Neural cell (in vitro differentiated cells): ENCODE results near the gene RYR3. TPM values are rescaled to one million over a fixed set of nuclear protein-coding genes. Genes with fewer than 3 reads are reported as not detected.
A peak's percentile ranks its signal among the peaks of the same experiment; 100 is the strongest.

Experiments
- H2AFZ ChIP-seq: fragments of 200-600, 300-800 bp; sonication (generic), shearing (Covaris generic); 2 replicates; pipeline ENCODE4 v1.6.0; 2014; ENCODE audit warnings: low read depth, mild to moderate bottlenecking, antibody characterized with exemption, low read length, moderate library complexity
- H3F3A ChIP-seq: fragments of 200-600 bp; shearing (Covaris generic); 2 replicates; pipeline ENCODE4 v1.6.1; 2016; ENCODE audit warnings: mild to moderate bottlenecking, moderate library complexity, mixed read lengths, antibody characterized with exemption, low read length; ENCODE audit not compliant: insufficient read depth, poor library complexity, severe bottlenecking
- H3K27ac ChIP-seq: fragments of 200-600, 300-800 bp; sonication (generic), shearing (Covaris generic); 2 replicates; pipeline ENCODE4 v1.5.1; 2014; ENCODE audit warnings: mild to moderate bottlenecking, low read length, moderate library complexity
- H3K27me3 ChIP-seq: fragments of 300-800, 200-600 bp; sonication (generic), shearing (Covaris generic); 2 replicates; pipeline ENCODE4 v1.6.0; 2014; ENCODE audit warnings: mild to moderate bottlenecking, low read depth, low read length, moderate library complexity; ENCODE audit not compliant: insufficient read depth
- H3K36me3 ChIP-seq: fragments of 300-800, 200-600 bp; sonication (generic), shearing (Covaris generic); 2 replicates; pipeline ENCODE4 v1.5.1; 2014; ENCODE audit warnings: mild to moderate bottlenecking, antibody characterized with exemption, low read length, moderate library complexity; ENCODE audit not compliant: insufficient read depth
- H3K4me2 ChIP-seq: fragments of 300-800, 200-600 bp; sonication (generic), shearing (Covaris generic); 2 replicates; pipeline ENCODE4 v1.6.0; 2014; ENCODE audit warnings: mild to moderate bottlenecking, low read length
- H3K4me3 ChIP-seq: fragments of 300-800, 200-600 bp; sonication (generic), shearing (Covaris generic); 2 replicates; pipeline ENCODE4 v1.5.1; 2014; ENCODE audit warnings: mild to moderate bottlenecking, low read length, moderate library complexity
- H3K79me2 ChIP-seq: fragments of 200-600 bp; shearing (Covaris generic); replicated peaks from 2 replicates; pipeline ENCODE4 v1.6.0; 2014; ENCODE audit warnings: mild to moderate bottlenecking, low read length, moderate library complexity; ENCODE audit not compliant: insufficient read depth
- H3K9ac ChIP-seq: fragments of 300-800, 200-600 bp; sonication (generic), shearing (Covaris generic); 2 replicates; pipeline ENCODE4 v1.6.1; 2016; ENCODE audit warnings: mild to moderate bottlenecking, low read length, mixed read lengths
- H3K9me2 ChIP-seq: fragments of 200-600 bp; shearing (Covaris generic); 2 replicates; pipeline ENCODE4 v1.6.1; 2016; ENCODE audit warnings: mild to moderate bottlenecking, low read length, mixed read lengths; ENCODE audit not compliant: insufficient read depth
- H3K9me3 ChIP-seq: fragments of 200-600, 300-800 bp; sonication (generic), shearing (Covaris generic); 2 replicates; pipeline ENCODE4 v1.6.1; 2016; ENCODE audit warnings: mild to moderate bottlenecking, mixed run types, low read length, moderate library complexity, mixed read lengths
- H4K20me1 ChIP-seq: fragments of 200-600 bp; shearing (Covaris generic); 2 replicates; pipeline ENCODE4 v1.6.1; 2016; ENCODE audit warnings: mild to moderate bottlenecking, mixed run types; ENCODE audit not compliant: insufficient read depth
- EP300 ChIP-seq: fragments of 450-650 bp; conservative IDR thresholded peaks from 2 replicates; pipeline ENCODE4 v1.6.1; 2014; ENCODE audit warnings: antibody characterized with exemption, mild to moderate bottlenecking, moderate library complexity; ENCODE audit not compliant: poor library complexity, severe bottlenecking
- EZH2 ChIP-seq: fragments of 200-600, 300-800 bp; shearing (Covaris generic), sonication (generic); IDR thresholded peaks from 2 replicates; pipeline ENCODE4 v1.6.1; 2014; ENCODE audit warnings: antibody characterized with exemption, low read length, borderline replicate concordance, mild to moderate bottlenecking; ENCODE audit not compliant: insufficient read depth, poor library complexity, severe bottlenecking
- MXI1 ChIP-seq: fragments of 450-650 bp; conservative IDR thresholded peaks from 2 replicates; pipeline ENCODE4 v1.6.1; 2014; ENCODE audit warnings: antibody characterized with exemption, mild to moderate bottlenecking; ENCODE audit not compliant: poor library complexity, severe bottlenecking
- POLR2AphosphoS5 ChIP-seq: IDR thresholded peaks from 2 replicates; pipeline ENCODE4 v1.6.1; 2012
- RAD21 ChIP-seq: fragments of 450-650 bp; conservative IDR thresholded peaks from 2 replicates; pipeline ENCODE4 v1.6.1; 2014; ENCODE audit warnings: antibody characterized with exemption, mild to moderate bottlenecking, moderate library complexity
- SMC3 ChIP-seq: fragments of 450-650 bp; conservative IDR thresholded peaks from 2 replicates; pipeline ENCODE4 v1.6.1; 2014; ENCODE audit warnings: antibody characterized with exemption, mild to moderate bottlenecking, moderate library complexity; ENCODE audit not compliant: poor library complexity
- TAF1 ChIP-seq: IDR thresholded peaks from 2 replicates; pipeline ENCODE4 v1.6.1; 2012; ENCODE audit warnings: low read depth
- polyA plus RNA-seq: library from polyadenylated mRNA; depleted of rRNA; stranded (reverse); fragments of >200 nt; gene quantifications from 2 replicates; pipeline ENCODE4 v1.2.3, GENCODE V29; 2014
- TF ChIP-seq, protein P1 (sequence below): IDR thresholded peaks from 2 replicates; pipeline ENCODE4 v1.6.1; 2012; ENCODE audit warnings: borderline replicate concordance
- TF ChIP-seq, protein P2 (sequence below): fragments of 450-650 bp; IDR thresholded peaks from 2 replicates; pipeline ENCODE4 v1.5.1; 2014; ENCODE audit warnings: antibody characterized with exemption, mild to moderate bottlenecking, moderate library complexity; ENCODE audit not compliant: poor library complexity, severe bottlenecking

RYR3 gene
- polyA plus RNA-seq, 1 donor from 2014 or later = 12.6 TPM

DNA sequence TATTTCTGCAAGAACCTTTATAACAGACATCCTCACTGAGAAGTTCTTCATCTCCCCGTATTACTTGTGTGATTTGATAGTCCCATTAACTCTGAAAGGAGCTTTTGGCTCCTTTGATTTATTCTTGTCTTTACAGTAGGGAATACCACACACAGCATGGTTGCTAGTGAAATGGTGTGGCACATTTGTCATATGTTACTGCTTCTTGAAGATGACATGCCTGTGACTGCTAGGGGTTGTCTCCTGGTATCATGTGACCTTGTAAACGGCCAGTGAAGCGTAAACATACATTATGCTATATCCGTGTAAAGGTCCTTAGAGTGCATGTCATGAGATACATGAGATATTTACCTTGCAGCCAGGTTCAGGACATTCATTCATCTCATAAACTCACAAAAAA lies 197.9 kb downstream of the RYR3 start:
- no peaks in the 10 kb centered on the region for H3K36me3 ChIP-seq
- no peak overlapping the region for H2AFZ ChIP-seq
- H3K4me2 ChIP-seq = no peak overlapping the region
- H4K20me1 ChIP-seq = no peaks in the 10 kb centered on the region
- H3K27me3 ChIP-seq = no peaks in the 10 kb centered on the region
- H3K27ac ChIP-seq = no peak overlapping the region
- TF ChIP-seq EZH2 (no peak), POLR2AphosphoS5 (peak; percentile 20), SMC3 (no peak), EP300 (peak; percentile 57)
- TF ChIP-seq, protein P1, sequence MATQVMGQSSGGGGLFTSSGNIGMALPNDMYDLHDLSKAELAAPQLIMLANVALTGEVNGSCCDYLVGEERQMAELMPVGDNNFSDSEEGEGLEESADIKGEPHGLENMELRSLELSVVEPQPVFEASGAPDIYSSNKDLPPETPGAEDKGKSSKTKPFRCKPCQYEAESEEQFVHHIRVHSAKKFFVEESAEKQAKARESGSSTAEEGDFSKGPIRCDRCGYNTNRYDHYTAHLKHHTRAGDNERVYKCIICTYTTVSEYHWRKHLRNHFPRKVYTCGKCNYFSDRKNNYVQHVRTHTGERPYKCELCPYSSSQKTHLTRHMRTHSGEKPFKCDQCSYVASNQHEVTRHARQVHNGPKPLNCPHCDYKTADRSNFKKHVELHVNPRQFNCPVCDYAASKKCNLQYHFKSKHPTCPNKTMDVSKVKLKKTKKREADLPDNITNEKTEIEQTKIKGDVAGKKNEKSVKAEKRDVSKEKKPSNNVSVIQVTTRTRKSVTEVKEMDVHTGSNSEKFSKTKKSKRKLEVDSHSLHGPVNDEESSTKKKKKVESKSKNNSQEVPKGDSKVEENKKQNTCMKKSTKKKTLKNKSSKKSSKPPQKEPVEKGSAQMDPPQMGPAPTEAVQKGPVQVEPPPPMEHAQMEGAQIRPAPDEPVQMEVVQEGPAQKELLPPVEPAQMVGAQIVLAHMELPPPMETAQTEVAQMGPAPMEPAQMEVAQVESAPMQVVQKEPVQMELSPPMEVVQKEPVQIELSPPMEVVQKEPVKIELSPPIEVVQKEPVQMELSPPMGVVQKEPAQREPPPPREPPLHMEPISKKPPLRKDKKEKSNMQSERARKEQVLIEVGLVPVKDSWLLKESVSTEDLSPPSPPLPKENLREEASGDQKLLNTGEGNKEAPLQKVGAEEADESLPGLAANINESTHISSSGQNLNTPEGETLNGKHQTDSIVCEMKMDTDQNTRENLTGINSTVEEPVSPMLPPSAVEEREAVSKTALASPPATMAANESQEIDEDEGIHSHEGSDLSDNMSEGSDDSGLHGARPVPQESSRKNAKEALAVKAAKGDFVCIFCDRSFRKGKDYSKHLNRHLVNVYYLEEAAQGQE = no peak
- H3K9me3 ChIP-seq = no peaks in the 10 kb centered on the region
- H3K9me2 ChIP-seq = no peaks in the 10 kb centered on the region
- H3K9ac ChIP-seq = no peak overlapping the region
- H3K79me2 ChIP-seq = no peaks in the 10 kb centered on the region
- no peak overlapping the region for H3K4me3 ChIP-seq
- H3F3A ChIP-seq = no peaks in the 10 kb centered on the region

DNA sequence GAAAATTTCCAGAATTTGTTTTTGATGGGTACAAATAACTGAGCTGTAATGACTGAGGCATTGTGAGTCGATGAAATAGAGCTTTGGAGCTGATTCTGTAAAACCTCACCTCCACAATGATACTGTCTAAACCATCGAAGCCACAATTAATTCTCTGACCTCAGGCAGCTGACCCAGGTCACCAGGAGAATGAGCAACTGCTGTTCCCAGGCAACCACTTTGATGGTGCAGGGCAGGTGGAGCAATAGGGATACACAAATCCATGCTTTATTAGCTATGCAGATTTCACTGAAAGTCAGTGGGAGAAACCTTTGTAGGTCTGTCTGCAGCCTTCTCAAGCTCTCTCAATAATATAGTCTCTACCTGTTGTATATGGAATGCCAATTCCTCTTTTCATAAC lies 204.4 kb downstream of the RYR3 start:
- Histone ChIP-seq H3K79me2 (no peaks in the 10 kb centered on the region), H3K36me3 (no peaks in the 10 kb centered on the region), H3K9me3 (no peaks in the 10 kb centered on the region), H3K4me2 (no peak overlapping the region), H2AFZ (no peak overlapping the region), H3K4me3 (no peak overlapping the region), H3K9me2 (no peaks in the 10 kb centered on the region), H3K9ac (no peak overlapping the region), H3K27me3 (no peaks in the 10 kb centered on the region), H4K20me1 (no peaks in the 10 kb centered on the region), H3K27ac (no peak overlapping the region), H3F3A (no peaks in the 10 kb centered on the region)
- TF ChIP-seq EP300 (no peak), TAF1 (no peak), MXI1 (no peak), RAD21 (no peak), POLR2AphosphoS5 (no peak), SMC3 (no peak), EZH2 (no peak)
- TF ChIP-seq, protein P2, sequence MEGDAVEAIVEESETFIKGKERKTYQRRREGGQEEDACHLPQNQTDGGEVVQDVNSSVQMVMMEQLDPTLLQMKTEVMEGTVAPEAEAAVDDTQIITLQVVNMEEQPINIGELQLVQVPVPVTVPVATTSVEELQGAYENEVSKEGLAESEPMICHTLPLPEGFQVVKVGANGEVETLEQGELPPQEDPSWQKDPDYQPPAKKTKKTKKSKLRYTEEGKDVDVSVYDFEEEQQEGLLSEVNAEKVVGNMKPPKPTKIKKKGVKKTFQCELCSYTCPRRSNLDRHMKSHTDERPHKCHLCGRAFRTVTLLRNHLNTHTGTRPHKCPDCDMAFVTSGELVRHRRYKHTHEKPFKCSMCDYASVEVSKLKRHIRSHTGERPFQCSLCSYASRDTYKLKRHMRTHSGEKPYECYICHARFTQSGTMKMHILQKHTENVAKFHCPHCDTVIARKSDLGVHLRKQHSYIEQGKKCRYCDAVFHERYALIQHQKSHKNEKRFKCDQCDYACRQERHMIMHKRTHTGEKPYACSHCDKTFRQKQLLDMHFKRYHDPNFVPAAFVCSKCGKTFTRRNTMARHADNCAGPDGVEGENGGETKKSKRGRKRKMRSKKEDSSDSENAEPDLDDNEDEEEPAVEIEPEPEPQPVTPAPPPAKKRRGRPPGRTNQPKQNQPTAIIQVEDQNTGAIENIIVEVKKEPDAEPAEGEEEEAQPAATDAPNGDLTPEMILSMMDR = no peak
- TF ChIP-seq, protein P1 = no peak
